Panc1 (cell line): ENCODE measurements around the gene NOXA1.

Experiments used
- CTCF ChIP-seq: fragments of 450-650 bp; IDR thresholded peaks from 2 replicates; pipeline ENCODE4 v1.5.1; 2017; ENCODE audit warnings: mild to moderate bottlenecking
- REST ChIP-seq, 2 experiments: IDR thresholded peaks; 2 replicates each; pipeline ENCODE4 v1.6.1; 2011 to 2012; ENCODE audit warnings: low read depth in 2 of 2, control low read depth in 1 of 2, low read length in 1 of 2, mild to moderate bottlenecking in 1 of 2, moderate library complexity in 1 of 2; ENCODE audit not compliant: insufficient read depth in 1 of 2
- TCF7L2 ChIP-seq: IDR thresholded peaks from 2 replicates; pipeline ENCODE4 v1.6.1; 2011; ENCODE audit warnings: mild to moderate bottlenecking, low read depth, low read length, inconsistent platforms

- TF ChIP-seq CTCF: no peak
- TF ChIP-seq REST (IDR thresholded peaks at IDR 0.05; ENCODE audit: insufficient read depth in 1 of 2, low read depth in 2 of 2, low read length in 1 of 2): no peak
- no peak for TF ChIP-seq TCF7L2
These were observed 17.5 kb upstream of the NOXA1 start for GRCh38 chr9:137405677-137406081.
